CD14-positive monocyte (primary cell): Measurements from ENCODE around the gene PAM16. TPM values are rescaled to one million over a fixed set of nuclear protein-coding genes. Genes with fewer than 3 reads are reported as not detected.

Experiments used
- DNase-seq, 3 donors: peaks; one replicate each; pipeline ENCODE4 v3.0.0-alpha.2; 2011 to 2022
- H2AFZ ChIP-seq: 2 replicates; pipeline ENCODE4 v1.6.0; 2012; ENCODE audit warnings: mild to moderate bottlenecking, low read depth, low read length, inconsistent platforms; ENCODE audit not compliant: insufficient read depth, poor library complexity, severe bottlenecking
- H3K27ac ChIP-seq, 2 donors: 1 replicate in 1 of 2; 2 replicates in 1 of 2; pipeline ENCODE4 v1.5.1; 2012 to 2013; ENCODE audit warnings: low read length in 2 of 2, control low read depth in 1 of 2, inconsistent platforms in 1 of 2, low read depth in 1 of 2, mild to moderate bottlenecking in 1 of 2
- H3K27me3 ChIP-seq, 2 donors: one replicate each; pipeline versions ENCODE4 v1.6.0 to v1.6.1; 2011 to 2013; ENCODE audit warnings: low read length in 2 of 2; ENCODE audit not compliant: control insufficient read depth in 2 of 2, insufficient read depth in 2 of 2
- H3K36me3 ChIP-seq, 2 donors: replicated peaks in 1 of 2; 1 replicate in 1 of 2; 2 replicates in 1 of 2; pipeline versions ENCODE4 v1.5.1 to v1.6.1; 2012 to 2013; ENCODE audit warnings: low read length in 2 of 2, control low read depth in 1 of 2, inconsistent platforms in 1 of 2, mild to moderate bottlenecking in 1 of 2; ENCODE audit not compliant: insufficient read depth in 2 of 2, control insufficient read depth in 1 of 2
- H3K4me1 ChIP-seq, 2 donors: 1 replicate in 1 of 2; 2 replicates in 1 of 2; pipeline versions ENCODE4 v1.5.1 to v1.6.1; 2012 to 2013; ENCODE audit warnings: low read length in 2 of 2, control low read depth in 1 of 2, inconsistent platforms in 1 of 2, mild to moderate bottlenecking in 1 of 2, moderate library complexity in 1 of 2; ENCODE audit not compliant: insufficient read depth in 2 of 2, control insufficient read depth in 1 of 2
- H3K4me2 ChIP-seq: replicated peaks from 2 replicates; pipeline ENCODE3; 2012; ENCODE audit warnings: low read length, moderate library complexity, mild to moderate bottlenecking; ENCODE audit not compliant: poor library complexity, severe bottlenecking; ENCODE audit errors: extremely low read depth
- H3K4me3 ChIP-seq, 3 experiments: fragments of 200-600 bp in 1 of 3; sonication (generic) in 1 of 3; replicated peaks in 1 of 3; 1 replicate in 2 of 3; 2 replicates in 1 of 3; pipeline ENCODE4 v1.5.1; 2011 to 2013; ENCODE audit warnings: low read length in 3 of 3, mild to moderate bottlenecking in 3 of 3, control low read depth in 2 of 3, low read depth in 2 of 3, inconsistent platforms in 1 of 3, moderate library complexity in 1 of 3
- H3K79me2 ChIP-seq: 2 replicates; pipeline ENCODE4 v1.6.0; 2012; ENCODE audit warnings: mild to moderate bottlenecking, control low read depth, inconsistent platforms, low read length, moderate library complexity; ENCODE audit not compliant: insufficient read depth
- H3K9ac ChIP-seq: 2 replicates; pipeline ENCODE4 v1.6.0; 2017; ENCODE audit warnings: low read length, mild to moderate bottlenecking; ENCODE audit not compliant: insufficient read depth, poor library complexity, severe bottlenecking
- H3K9me3 ChIP-seq, 2 donors: replicated peaks in 1 of 2; 1 replicate in 1 of 2; 2 replicates in 1 of 2; pipeline versions ENCODE4 v1.5.1 to v1.6.1; 2012 to 2013; ENCODE audit warnings: low read length in 2 of 2, control low read depth in 1 of 2; ENCODE audit not compliant: control insufficient read depth in 1 of 2, insufficient read depth in 1 of 2
- H4K20me1 ChIP-seq: 2 replicates; pipeline ENCODE4 v1.6.0; 2012; ENCODE audit warnings: mild to moderate bottlenecking, low read length, control low read depth, moderate library complexity; ENCODE audit not compliant: insufficient read depth
- H3K27ac Mint-ChIP-seq, 7 donors: one replicate each; pipeline ENCODE4 v1.8.0; 2020; ENCODE audit warnings: mild to moderate bottlenecking in 7 of 7, mixed read lengths in 7 of 7, moderate library complexity in 6 of 7, inconsistent platforms in 2 of 7
- H3K27me3 Mint-ChIP-seq, 3 donors: one replicate each; pipeline ENCODE4 v1.8.0; 2021 to 2022; ENCODE audit warnings: low read depth in 3 of 3, mild to moderate bottlenecking in 3 of 3, mixed read lengths in 3 of 3, moderate library complexity in 3 of 3, inconsistent platforms in 1 of 3
- H3K36me3 Mint-ChIP-seq, 2 donors: one replicate each; pipeline ENCODE4 v1.8.0; 2020; ENCODE audit warnings: mixed read lengths in 2 of 2, inconsistent platforms in 1 of 2, mild to moderate bottlenecking in 1 of 2
- H3K4me1 Mint-ChIP-seq: one replicate; pipeline ENCODE4 v1.8.0; 2020; ENCODE audit warnings: mild to moderate bottlenecking, mixed read lengths
- H3K4me3 Mint-ChIP-seq, 2 donors: one replicate each; pipeline ENCODE4 v1.8.0; 2020; ENCODE audit warnings: mild to moderate bottlenecking in 2 of 2, mixed read lengths in 2 of 2, moderate library complexity in 1 of 2
- H3K9me3 Mint-ChIP-seq, 7 donors: one replicate each; pipeline ENCODE4 v1.8.0; 2020 to 2022; ENCODE audit warnings: mixed read lengths in 7 of 7, mild to moderate bottlenecking in 6 of 7, moderate library complexity in 6 of 7, inconsistent platforms in 2 of 7
- CTCF ChIP-seq: fragments of 200-600 bp; IDR thresholded peaks from one replicate; pipeline ENCODE4 v1.8.0; 2022; ENCODE audit warnings: antibody characterized with exemption, mild to moderate bottlenecking
- WGBS: methylation state at CpG from one replicate; pipeline ENCODE4 v1.1.5; 2013; ENCODE audit warnings: missing lambda C conversion rate; ENCODE audit not compliant: insufficient coverage; 5-methylcytosine and 5-hydroxymethylcytosine counted together
- intact Hi-C, 2 donors: fragments of 100-400 bp; cut with micrococcal nuclease; formaldehyde crosslinking; loops; one replicate each; pipeline versions ENCODE4 v1.15.0 to v1.15.1; 2023
- polyA plus RNA-seq, 3 donors: library from polyadenylated mRNA; depleted of rRNA in 1 of 3; unstranded in 2 of 3; stranded (reverse) in 1 of 3; fragments of 300-500 nt in 2 of 3; fragments of >200 nt in 1 of 3; fragmentation: Illumina TruSeq in 2 of 3; gene quantifications; 1 replicate in 2 of 3; 2 replicates in 1 of 3; pipeline ENCODE4 v1.2.3, GENCODE V29; 2012 to 2021

PAM16 gene
- polyA plus RNA-seq, 3 donors, result 34.3 to 37.6 (median 34.7) TPM

GRCh38 chr16:4366016-4366415, 14.9 kb upstream of the PAM16 start:
- Mint-ChIP-seq H3K36me3 (peaks cover 50 to 85% of the 10 kb centered on the region in 2 donors), H3K4me1 (no peaks in the 10 kb centered on the region), H3K4me3 (no peak overlapping the region), H3K27ac (no peak overlapping the region), H3K27me3 (peaks cover 0 to 2% (median 1%) of the 10 kb centered on the region in 3 donors), H3K9me3 (no peaks in the 10 kb centered on the region)
- Histone ChIP-seq H3K4me3 (no peak overlapping the region), H3K79me2 (peaks cover 14% of the 10 kb centered on the region), H3K27me3 (no peaks in the 10 kb centered on the region), H3K4me2 (no peak overlapping the region), H3K9me3 (no peaks in the 10 kb centered on the region), H4K20me1 (peaks cover 93% of the 10 kb centered on the region), H3K36me3 (peaks cover 68 to 94% of the 10 kb centered on the region in 2 donors), H3K4me1 (no peaks in the 10 kb centered on the region), H2AFZ (no peak overlapping the region), H3K27ac (no peak overlapping the region), H3K9ac (no peak overlapping the region)
- DNase-seq, result no peak
- intact Hi-C loops, result no loop called here
- WGBS, result 99% methylated on average over 11 of the region's 13 CpGs
- TF ChIP-seq CTCF, result no peak

GRCh38 chr16:4365615-4366014, 14.5 kb upstream of the PAM16 start:
- H3K36me3 Mint-ChIP-seq, result peaks cover 53 to 89% of the 10 kb centered on the region in 2 donors
- H3K27me3 ChIP-seq, result no peaks in the 10 kb centered on the region
- H3K9me3 Mint-ChIP-seq, result no peaks in the 10 kb centered on the region
- H3K27ac ChIP-seq, result no peak overlapping the region
- peaks cover 93% of the 10 kb centered on the region for H4K20me1 ChIP-seq
- no peak for TF ChIP-seq CTCF
- no peak overlapping the region for H3K9ac ChIP-seq
- H3K27ac Mint-ChIP-seq, result no peak overlapping the region
- H3K4me2 ChIP-seq, result no peak overlapping the region
- H3K4me1 ChIP-seq, result no peaks in the 10 kb centered on the region
- no peaks in the 10 kb centered on the region for H3K9me3 ChIP-seq
- 100% methylated on average over 6 of the region's 12 CpGs for WGBS
- H3K4me3 Mint-ChIP-seq, result no peak overlapping the region
- no peaks in the 10 kb centered on the region for H3K4me1 Mint-ChIP-seq
- no peak for DNase-seq
- H3K36me3 ChIP-seq, result peaks cover 72 to 97% of the 10 kb centered on the region in 2 donors
- H3K27me3 Mint-ChIP-seq, result peaks cover 0 to 2% (median 1%) of the 10 kb centered on the region in 3 donors
- H3K4me3 ChIP-seq, result no peak overlapping the region
- intact Hi-C loops, result no loop called here
- H3K79me2 ChIP-seq, result peaks cover 12% of the 10 kb centered on the region
- no peak overlapping the region for H2AFZ ChIP-seq
